CD14-positive monocyte (primary cell): ENCODE data around the gene CLEC1A. TPM values are rescaled to one million over a fixed set of nuclear protein-coding genes. Genes with fewer than 3 reads are reported as not detected.
A peak's percentile ranks its signal among the peaks of the same experiment; 100 is the strongest.

Source experiments
- DNase-seq, 3 donors: peaks; one replicate each; pipeline ENCODE4 v3.0.0-alpha.2; 2011 to 2022
- H2AFZ ChIP-seq: 2 replicates; pipeline ENCODE4 v1.6.0; 2012; ENCODE audit warnings: mild to moderate bottlenecking, low read depth, low read length, inconsistent platforms; ENCODE audit not compliant: insufficient read depth, poor library complexity, severe bottlenecking
- H3K27ac ChIP-seq, 2 donors: 1 replicate in 1 of 2; 2 replicates in 1 of 2; pipeline ENCODE4 v1.5.1; 2012 to 2013; ENCODE audit warnings: low read length in 2 of 2, control low read depth in 1 of 2, inconsistent platforms in 1 of 2, low read depth in 1 of 2, mild to moderate bottlenecking in 1 of 2
- H3K27me3 ChIP-seq, 2 donors: one replicate each; pipeline versions ENCODE4 v1.6.0 to v1.6.1; 2011 to 2013; ENCODE audit warnings: low read length in 2 of 2; ENCODE audit not compliant: control insufficient read depth in 2 of 2, insufficient read depth in 2 of 2
- H3K36me3 ChIP-seq, 2 donors: replicated peaks in 1 of 2; 1 replicate in 1 of 2; 2 replicates in 1 of 2; pipeline versions ENCODE4 v1.5.1 to v1.6.1; 2012 to 2013; ENCODE audit warnings: low read length in 2 of 2, control low read depth in 1 of 2, inconsistent platforms in 1 of 2, mild to moderate bottlenecking in 1 of 2; ENCODE audit not compliant: insufficient read depth in 2 of 2, control insufficient read depth in 1 of 2
- H3K4me1 ChIP-seq, 2 donors: 1 replicate in 1 of 2; 2 replicates in 1 of 2; pipeline versions ENCODE4 v1.5.1 to v1.6.1; 2012 to 2013; ENCODE audit warnings: low read length in 2 of 2, control low read depth in 1 of 2, inconsistent platforms in 1 of 2, mild to moderate bottlenecking in 1 of 2, moderate library complexity in 1 of 2; ENCODE audit not compliant: insufficient read depth in 2 of 2, control insufficient read depth in 1 of 2
- H3K4me2 ChIP-seq: replicated peaks from 2 replicates; pipeline ENCODE3; 2012; ENCODE audit warnings: low read length, moderate library complexity, mild to moderate bottlenecking; ENCODE audit not compliant: poor library complexity, severe bottlenecking; ENCODE audit errors: extremely low read depth
- H3K4me3 ChIP-seq, 3 experiments: fragments of 200-600 bp in 1 of 3; sonication (generic) in 1 of 3; replicated peaks in 1 of 3; 1 replicate in 2 of 3; 2 replicates in 1 of 3; pipeline ENCODE4 v1.5.1; 2011 to 2013; ENCODE audit warnings: low read length in 3 of 3, mild to moderate bottlenecking in 3 of 3, control low read depth in 2 of 3, low read depth in 2 of 3, inconsistent platforms in 1 of 3, moderate library complexity in 1 of 3
- H3K79me2 ChIP-seq: 2 replicates; pipeline ENCODE4 v1.6.0; 2012; ENCODE audit warnings: mild to moderate bottlenecking, control low read depth, inconsistent platforms, low read length, moderate library complexity; ENCODE audit not compliant: insufficient read depth
- H3K9ac ChIP-seq: 2 replicates; pipeline ENCODE4 v1.6.0; 2017; ENCODE audit warnings: low read length, mild to moderate bottlenecking; ENCODE audit not compliant: insufficient read depth, poor library complexity, severe bottlenecking
- H3K9me3 ChIP-seq, 2 donors: replicated peaks in 1 of 2; 1 replicate in 1 of 2; 2 replicates in 1 of 2; pipeline versions ENCODE4 v1.5.1 to v1.6.1; 2012 to 2013; ENCODE audit warnings: low read length in 2 of 2, control low read depth in 1 of 2; ENCODE audit not compliant: control insufficient read depth in 1 of 2, insufficient read depth in 1 of 2
- H4K20me1 ChIP-seq: 2 replicates; pipeline ENCODE4 v1.6.0; 2012; ENCODE audit warnings: mild to moderate bottlenecking, low read length, control low read depth, moderate library complexity; ENCODE audit not compliant: insufficient read depth
- H3K27ac Mint-ChIP-seq, 7 donors: one replicate each; pipeline ENCODE4 v1.8.0; 2020; ENCODE audit warnings: mild to moderate bottlenecking in 7 of 7, mixed read lengths in 7 of 7, moderate library complexity in 6 of 7, inconsistent platforms in 2 of 7
- H3K27me3 Mint-ChIP-seq, 3 donors: one replicate each; pipeline ENCODE4 v1.8.0; 2021 to 2022; ENCODE audit warnings: low read depth in 3 of 3, mild to moderate bottlenecking in 3 of 3, mixed read lengths in 3 of 3, moderate library complexity in 3 of 3, inconsistent platforms in 1 of 3
- H3K36me3 Mint-ChIP-seq, 2 donors: one replicate each; pipeline ENCODE4 v1.8.0; 2020; ENCODE audit warnings: mixed read lengths in 2 of 2, inconsistent platforms in 1 of 2, mild to moderate bottlenecking in 1 of 2
- H3K4me1 Mint-ChIP-seq: one replicate; pipeline ENCODE4 v1.8.0; 2020; ENCODE audit warnings: mild to moderate bottlenecking, mixed read lengths
- H3K4me3 Mint-ChIP-seq, 2 donors: one replicate each; pipeline ENCODE4 v1.8.0; 2020; ENCODE audit warnings: mild to moderate bottlenecking in 2 of 2, mixed read lengths in 2 of 2, moderate library complexity in 1 of 2
- H3K9me3 Mint-ChIP-seq, 7 donors: one replicate each; pipeline ENCODE4 v1.8.0; 2020 to 2022; ENCODE audit warnings: mixed read lengths in 7 of 7, mild to moderate bottlenecking in 6 of 7, moderate library complexity in 6 of 7, inconsistent platforms in 2 of 7
- CTCF ChIP-seq: fragments of 200-600 bp; IDR thresholded peaks from one replicate; pipeline ENCODE4 v1.8.0; 2022; ENCODE audit warnings: antibody characterized with exemption, mild to moderate bottlenecking
- WGBS: methylation state at CpG from one replicate; pipeline ENCODE4 v1.1.5; 2013; ENCODE audit warnings: missing lambda C conversion rate; ENCODE audit not compliant: insufficient coverage; 5-methylcytosine and 5-hydroxymethylcytosine counted together
- intact Hi-C, 2 donors: fragments of 100-400 bp; cut with micrococcal nuclease; formaldehyde crosslinking; loops; one replicate each; pipeline versions ENCODE4 v1.15.0 to v1.15.1; 2023
- polyA plus RNA-seq, 3 donors: library from polyadenylated mRNA; depleted of rRNA in 1 of 3; unstranded in 2 of 3; stranded (reverse) in 1 of 3; fragments of 300-500 nt in 2 of 3; fragments of >200 nt in 1 of 3; fragmentation: Illumina TruSeq in 2 of 3; gene quantifications; 1 replicate in 2 of 3; 2 replicates in 1 of 3; pipeline ENCODE4 v1.2.3, GENCODE V29; 2012 to 2021

The CLEC1A gene
- polyA plus RNA-seq, 3 donors: 0.90 to 7.9 (median 1.1) TPM

GRCh38 chr12:10122689-10123088 lies 23.9 kb upstream of the CLEC1A start:
- Histone ChIP-seq H2AFZ (no peak overlapping the region), H3K4me1 (peaks cover 65 to 94% of the 10 kb centered on the region in 2 donors), H3K36me3 (peaks cover 77 to 85% of the 10 kb centered on the region in 2 donors), H3K27me3 (no peaks in the 10 kb centered on the region), H3K79me2 (peaks cover 60% of the 10 kb centered on the region), H3K27ac (peak overlapping the region; percentile 79 to 87), H4K20me1 (no peaks in the 10 kb centered on the region), H3K4me2 (peak overlapping the region; percentile 63), H3K9ac (no peak overlapping the region), H3K4me3 (peak overlapping the region in 1 of 3 experiments; percentile 51), H3K9me3 (no peaks in the 10 kb centered on the region)
- no peak for DNase-seq
- intact Hi-C loops: no loop called here
- peaks cover 0 to 4% (median 2%) of the 10 kb centered on the region in 7 donors for H3K9me3 Mint-ChIP-seq
- H3K36me3 Mint-ChIP-seq: peaks cover 71 to 92% of the 10 kb centered on the region in 2 donors
- H3K4me1 Mint-ChIP-seq: peaks cover 73% of the 10 kb centered on the region
- H3K4me3 Mint-ChIP-seq: peak overlapping the region in 1 of 2 donors; percentile 73
- TF ChIP-seq CTCF: no peak
- WGBS: 100% methylated on average over 2 of the region's 4 CpGs
- peak overlapping the region; percentile 56 to 95 (median 90) for H3K27ac Mint-ChIP-seq
- H3K27me3 Mint-ChIP-seq: peaks cover 0 to 2% (median 2%) of the 10 kb centered on the region in 3 donors

- peaks cover 66 to 92% of the 10 kb centered on the region in 2 donors for H3K36me3 Mint-ChIP-seq
- H3K27ac Mint-ChIP-seq: peak overlapping the region; percentile 91 to 98 (median 95)
- peaks cover 77 to 85% of the 10 kb centered on the region in 2 donors for H3K36me3 ChIP-seq
- peaks cover 52 to 80% of the 10 kb centered on the region in 2 donors for H3K4me1 ChIP-seq
- WGBS: no CpG with 5 or more reads among the region's 7 CpGs
- no peaks in the 10 kb centered on the region for H4K20me1 ChIP-seq
- H3K4me3 ChIP-seq: peak overlapping the region in 1 of 3 experiments; percentile 64
- no peak for TF ChIP-seq CTCF
- peak overlapping the region; percentile 63 for H3K4me2 ChIP-seq
- H3K4me3 Mint-ChIP-seq: peak overlapping the region; percentile 49 to 73
- H3K9me3 ChIP-seq: no peaks in the 10 kb centered on the region
- peak; percentile 74 to 89 (median 80) for DNase-seq
- H3K9ac ChIP-seq: peak overlapping the region; percentile 33
- no peaks in the 10 kb centered on the region for H3K27me3 ChIP-seq
- intact Hi-C loops: no loop called here
- no peak overlapping the region for H2AFZ ChIP-seq
- H3K27me3 Mint-ChIP-seq: peaks cover 0 to 2% (median 2%) of the 10 kb centered on the region in 3 donors
- H3K27ac ChIP-seq: peak overlapping the region; percentile 87 to 89
- H3K4me1 Mint-ChIP-seq: peaks cover 59% of the 10 kb centered on the region
- peaks cover 0 to 4% (median 2%) of the 10 kb centered on the region in 7 donors for H3K9me3 Mint-ChIP-seq
- peaks cover 46% of the 10 kb centered on the region for H3K79me2 ChIP-seq
Measured at GRCh38 chr12:10121278-10121677, 22.5 kb upstream of the CLEC1A start.
